HG03354 (cell line): Measurements from ENCODE around the gene LIN28A.

ENCODE experiments used
- ATAC-seq: cut with Tn5 transposase; IDR thresholded peaks from one replicate; pipeline ENCODE4 v1.9.1; 2021; ENCODE audit warnings: mild to moderate bottlenecking; ENCODE audit not compliant: unreplicated experiment, poor library complexity, severe bottlenecking

LIN28A gene

DNA sequence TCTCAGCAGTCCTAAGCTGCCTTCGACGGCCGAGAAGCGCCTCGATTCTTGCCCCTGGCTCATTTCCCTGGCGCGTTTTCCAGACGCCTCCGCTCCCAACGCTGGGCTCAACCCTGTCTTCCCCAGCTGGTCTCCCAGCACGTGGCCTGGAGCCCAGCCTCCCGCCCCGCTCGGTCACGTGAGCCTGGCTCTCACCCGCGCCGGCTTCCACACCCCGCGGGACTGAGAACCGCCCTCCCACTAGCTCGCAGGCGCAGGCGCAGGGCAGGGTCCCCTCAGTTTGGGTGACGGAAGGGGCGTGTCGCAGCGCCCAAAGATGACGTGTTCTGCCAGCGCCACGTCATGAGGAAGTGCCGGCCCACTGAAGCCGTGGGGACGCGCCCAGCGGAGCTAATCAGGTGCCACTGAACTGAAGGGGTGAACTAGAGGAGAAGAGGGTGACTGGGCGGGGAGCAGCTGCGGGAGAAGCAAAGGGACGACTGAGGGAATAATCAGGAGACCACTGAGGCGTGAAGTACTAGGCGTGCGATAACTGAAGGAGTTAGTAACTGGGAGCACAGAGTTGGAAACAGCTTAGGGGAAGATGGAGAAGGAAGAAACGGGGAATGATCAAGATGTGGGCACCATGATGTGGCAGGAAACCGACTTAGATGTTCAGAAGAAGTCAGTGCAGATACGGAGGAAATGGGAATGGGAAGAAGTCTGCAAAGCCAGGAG is 21.5 kb downstream of the LIN28A start, which contains the start of gene DHDDS:
Gene DHDDS, plus strand, starts transcription at position 343 of the 717 bp plus-strand sequence. CDS start 625 bp downstream, outside the sequence.
- ATAC-seq = peak; percentile 94

DNA sequence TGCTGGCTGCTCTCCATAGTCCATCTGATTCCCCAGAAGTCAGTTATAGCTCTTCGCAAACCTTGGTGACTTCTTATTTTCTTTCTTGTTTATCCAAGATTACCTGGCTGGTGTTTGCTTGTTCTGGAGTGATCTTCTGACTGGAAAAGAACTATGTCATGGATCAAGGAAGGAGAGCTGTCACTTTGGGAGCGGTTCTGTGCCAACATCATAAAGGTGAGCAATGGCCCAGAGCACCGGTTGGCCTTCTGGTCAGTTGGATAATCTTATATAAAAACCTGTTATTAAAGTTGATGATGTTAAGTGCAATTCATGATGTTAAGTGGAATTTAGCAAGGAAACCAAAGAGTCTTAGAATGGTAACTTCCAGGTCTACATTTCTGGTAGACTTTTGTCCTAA is 22.2 kb downstream of the LIN28A start:
- no peak for ATAC-seq

DNA sequence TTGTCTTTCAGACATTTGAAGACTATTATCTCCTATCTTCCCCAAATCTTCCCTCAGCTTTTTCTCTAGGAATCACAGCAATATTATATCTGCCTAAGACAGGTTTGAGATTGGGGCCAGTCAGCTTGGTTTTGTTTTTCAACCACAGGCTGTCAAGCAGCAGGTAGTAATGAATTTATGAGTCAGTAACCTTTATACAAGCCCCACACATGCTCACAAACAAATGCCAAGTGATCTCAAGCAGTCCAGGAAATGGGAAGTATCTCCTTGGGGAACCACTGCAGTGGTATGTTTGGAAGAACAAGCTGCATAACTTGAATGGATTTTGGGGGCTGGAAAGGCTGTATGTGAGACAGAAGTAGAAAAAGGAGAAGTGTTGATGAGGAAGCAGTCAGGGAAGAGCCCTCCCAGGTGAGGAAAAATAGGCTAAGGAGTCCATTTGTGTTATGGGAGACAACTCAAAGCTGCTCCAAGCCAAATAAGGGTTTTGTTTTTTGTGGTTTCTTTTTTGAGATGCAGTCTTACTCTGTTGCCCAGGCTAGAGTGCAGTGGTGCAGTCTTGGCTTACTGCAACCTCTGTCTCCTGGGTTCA is 23.6 kb downstream of the LIN28A start:
- ATAC-seq = no peak

DNA sequence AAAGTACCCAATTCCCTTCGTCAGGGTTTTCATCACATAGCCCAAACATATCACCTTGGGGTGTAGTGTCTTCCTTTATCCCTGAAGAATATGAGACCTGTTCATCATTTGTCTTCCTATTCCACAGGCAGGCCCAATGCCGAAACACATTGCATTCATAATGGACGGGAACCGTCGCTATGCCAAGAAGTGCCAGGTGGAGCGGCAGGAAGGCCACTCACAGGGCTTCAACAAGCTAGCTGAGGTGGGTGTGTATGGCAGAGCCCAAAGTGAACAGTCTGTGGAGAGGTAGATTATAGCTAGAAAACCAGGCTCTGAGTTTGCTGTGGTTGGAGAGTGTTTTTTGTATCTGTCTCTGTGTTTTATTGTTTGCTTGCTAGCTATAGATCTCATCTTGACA is 27.4 kb downstream of the LIN28A start:
- no peak for ATAC-seq

DNA sequence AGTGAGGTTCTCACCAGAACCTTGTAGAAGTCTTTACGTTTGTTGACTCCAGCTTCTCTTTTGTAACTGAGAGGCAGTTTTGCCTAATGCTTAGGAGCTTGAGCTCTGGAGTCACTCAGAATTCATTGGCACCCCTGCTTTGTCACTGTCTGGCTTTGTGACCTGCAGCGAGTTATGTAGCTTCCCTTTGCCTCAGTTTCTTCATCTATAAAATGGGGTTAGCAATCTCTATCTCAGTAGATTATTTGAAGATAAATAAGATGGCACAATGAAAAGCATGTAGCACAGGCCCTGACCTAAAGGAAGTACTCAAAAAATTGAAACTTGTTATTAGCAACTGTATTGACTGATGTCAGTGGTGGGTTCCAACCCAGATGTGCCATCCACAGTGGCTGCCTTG is 29.6 kb downstream of the LIN28A start:
- no peak for ATAC-seq

DNA sequence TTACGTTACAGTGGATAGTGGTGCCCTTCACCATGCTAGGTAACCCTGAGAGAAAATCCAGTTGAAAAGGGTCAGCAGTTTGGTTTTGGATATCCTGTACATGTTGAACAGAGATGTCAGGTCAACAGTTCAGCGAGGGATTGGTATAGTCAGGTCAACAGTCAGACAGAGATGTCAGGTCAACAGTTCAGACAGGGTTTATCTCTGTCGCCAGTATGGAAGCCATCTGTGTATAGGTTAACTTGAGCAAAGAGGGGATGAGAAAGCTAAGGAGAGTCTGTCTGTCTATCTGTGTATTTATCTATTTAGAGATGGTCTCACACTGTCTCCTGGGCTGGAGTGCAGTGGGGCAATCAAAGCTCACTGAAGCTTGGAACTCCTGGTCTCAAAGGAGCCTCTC is 39.3 kb downstream of the LIN28A start:
- no peak for ATAC-seq

DNA sequence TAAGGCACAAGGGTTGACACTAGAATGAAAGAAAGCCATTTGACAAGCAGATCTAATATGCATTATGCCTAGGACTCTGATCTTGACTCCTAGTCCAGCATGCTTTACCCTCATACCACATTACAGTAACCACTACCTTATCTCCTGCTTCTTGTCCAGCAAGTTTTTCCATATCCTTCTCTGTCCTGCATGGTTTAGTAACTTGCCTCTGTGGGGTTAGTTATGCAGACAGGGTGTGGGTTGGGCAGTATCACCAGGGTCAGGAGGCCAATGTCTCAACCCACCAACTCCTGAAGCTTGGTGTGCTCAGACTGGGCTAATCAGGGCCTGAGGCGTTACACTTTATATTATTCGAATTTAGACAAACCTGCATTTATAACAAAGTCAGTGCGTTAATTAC is 40.3 kb downstream of the LIN28A start:
- no peak for ATAC-seq

DNA sequence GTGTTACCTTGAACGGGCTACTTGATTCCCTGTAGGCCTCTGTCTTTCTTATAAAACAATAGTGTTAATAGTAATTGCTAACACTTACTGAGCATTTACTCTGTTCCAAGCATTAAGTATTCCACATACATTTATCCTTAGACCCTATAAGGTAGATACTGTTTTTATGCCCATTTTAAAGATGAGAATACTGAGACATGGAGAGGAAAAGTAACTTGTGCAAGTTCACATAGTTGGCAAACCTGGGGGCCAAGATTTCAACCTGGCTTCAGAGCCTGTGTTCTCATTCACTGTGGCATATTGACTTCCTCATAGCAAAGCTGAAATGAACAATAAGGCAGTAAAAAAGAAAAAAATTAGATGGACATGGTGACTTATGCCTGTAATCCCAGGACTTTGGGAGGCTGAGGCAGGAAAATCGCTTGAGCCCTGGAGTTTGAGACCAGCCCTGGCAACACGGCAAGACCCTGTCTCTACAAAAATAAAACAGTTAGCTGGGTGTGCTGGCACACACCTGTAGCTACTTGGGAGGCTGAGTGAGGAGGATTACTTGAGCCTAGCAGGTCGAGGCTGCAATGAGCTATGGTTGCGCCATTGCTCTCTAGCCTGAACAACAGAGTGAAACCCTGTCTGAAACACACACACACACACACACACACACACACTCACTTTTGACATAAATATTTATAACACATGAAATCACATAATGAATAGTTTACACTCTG is 42.0 kb downstream of the LIN28A start:
- no peak for ATAC-seq

DNA sequence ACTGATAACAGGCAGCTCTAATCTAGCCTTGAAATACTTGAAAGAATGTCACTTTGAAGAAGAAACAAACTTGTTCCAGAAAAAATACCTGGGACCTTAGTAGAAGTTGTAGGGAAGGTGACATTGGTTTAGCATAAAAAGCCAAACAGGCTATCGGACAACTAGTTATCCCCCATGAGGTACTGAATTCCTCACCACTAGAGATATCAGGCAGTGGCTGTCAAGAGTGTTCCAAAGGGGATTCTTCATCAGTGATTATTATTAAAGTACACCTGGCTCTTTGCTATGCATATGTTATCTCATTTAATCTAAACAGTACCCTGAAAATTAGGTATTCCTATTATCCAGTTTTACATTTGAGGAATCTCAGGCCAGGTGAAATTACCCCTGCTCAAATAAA is 48.5 kb downstream of the LIN28A start:
- ATAC-seq = no peak

DNA sequence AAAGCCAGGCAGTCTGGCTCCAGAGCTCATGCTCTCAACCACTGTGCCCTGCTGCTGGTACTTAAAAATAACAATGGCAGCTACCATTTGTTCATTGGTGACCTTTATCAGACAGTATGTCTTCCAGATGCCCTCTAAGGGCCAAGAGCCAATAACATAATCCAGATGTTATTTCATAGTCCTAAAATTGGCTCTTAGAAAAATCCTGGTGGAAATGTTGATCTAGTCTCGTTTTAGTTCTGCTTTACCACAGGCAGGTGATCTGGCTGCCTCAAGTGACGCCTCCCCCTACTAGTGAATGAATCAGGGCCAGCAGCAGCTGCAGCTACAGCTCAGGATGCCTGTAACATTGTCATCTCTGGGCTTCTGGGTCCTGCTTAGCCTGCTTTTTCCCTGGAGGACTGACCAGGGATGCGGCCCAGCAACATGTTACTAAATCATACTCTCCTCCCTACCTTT is 49.0 kb downstream of the LIN28A start:
- ATAC-seq = no peak

DNA sequence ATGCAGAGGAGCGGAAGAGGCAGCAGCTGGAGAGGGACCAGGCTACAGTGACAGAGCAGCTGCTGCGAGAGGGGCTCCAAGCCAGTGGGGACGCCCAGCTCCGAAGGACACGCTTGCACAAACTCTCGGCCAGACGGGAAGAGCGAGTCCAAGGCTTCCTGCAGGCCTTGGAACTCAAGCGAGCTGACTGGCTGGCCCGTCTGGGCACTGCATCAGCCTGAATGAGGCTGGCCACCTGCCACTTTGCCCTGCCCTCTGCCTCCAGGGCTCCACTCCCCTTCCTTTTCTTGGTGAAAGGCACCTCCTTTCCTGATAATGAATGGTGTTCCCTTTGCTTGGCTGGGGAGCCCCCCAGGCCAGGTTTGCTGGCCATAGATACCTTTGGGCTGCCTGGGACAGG is 58.3 kb downstream of the LIN28A start:
- ATAC-seq = no peak

DNA sequence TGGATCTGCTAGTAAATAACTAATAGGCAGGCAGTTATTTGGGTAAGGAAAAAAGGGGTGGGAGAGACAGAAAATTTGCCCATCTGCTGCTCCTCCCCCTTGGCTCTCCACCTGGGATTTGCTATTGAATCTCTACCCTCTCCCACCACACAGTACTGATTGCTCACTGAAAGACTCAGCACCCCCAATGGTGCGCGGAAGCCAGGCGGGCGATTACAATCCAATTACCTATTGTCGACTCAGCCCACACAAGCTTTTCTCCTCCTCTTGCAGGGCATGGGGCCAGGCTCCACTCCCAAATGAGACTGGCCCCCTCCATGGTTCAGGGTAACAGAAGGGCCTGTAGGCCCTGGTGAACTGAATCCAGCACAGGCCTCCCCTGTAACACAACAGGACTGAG is 58.9 kb downstream of the LIN28A start:
- ATAC-seq = no peak

DNA sequence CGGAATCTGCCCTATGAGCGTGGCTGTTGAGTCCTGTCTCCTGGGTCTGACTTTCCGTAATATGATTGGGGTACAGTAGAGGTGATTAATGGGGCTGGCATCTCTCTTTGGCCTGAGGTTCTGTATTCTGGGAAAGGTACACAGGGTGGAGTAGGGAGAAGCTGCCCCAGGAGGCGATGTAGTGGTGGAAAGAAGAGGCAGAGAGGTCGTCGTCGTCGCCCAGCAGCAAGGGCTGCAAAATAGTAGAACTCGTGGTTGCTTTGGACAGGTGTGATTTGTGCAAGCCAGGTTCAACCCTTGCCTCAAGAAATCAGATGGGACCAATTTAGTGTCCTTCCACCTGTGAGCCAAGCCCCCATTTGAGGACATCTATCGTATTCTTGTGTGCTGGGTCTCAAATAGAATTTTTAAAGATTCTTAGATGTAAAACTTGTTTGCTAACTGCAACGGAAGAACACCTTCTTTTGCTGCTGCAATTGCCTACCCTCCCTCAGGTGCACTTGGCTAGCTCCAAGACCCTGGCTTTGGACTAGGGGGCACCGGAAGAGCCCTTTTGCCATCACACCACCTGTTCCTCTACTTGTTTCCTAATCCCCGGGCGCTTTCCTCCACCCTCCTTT is 60.4 kb downstream of the LIN28A start:
- no peak for ATAC-seq

DNA sequence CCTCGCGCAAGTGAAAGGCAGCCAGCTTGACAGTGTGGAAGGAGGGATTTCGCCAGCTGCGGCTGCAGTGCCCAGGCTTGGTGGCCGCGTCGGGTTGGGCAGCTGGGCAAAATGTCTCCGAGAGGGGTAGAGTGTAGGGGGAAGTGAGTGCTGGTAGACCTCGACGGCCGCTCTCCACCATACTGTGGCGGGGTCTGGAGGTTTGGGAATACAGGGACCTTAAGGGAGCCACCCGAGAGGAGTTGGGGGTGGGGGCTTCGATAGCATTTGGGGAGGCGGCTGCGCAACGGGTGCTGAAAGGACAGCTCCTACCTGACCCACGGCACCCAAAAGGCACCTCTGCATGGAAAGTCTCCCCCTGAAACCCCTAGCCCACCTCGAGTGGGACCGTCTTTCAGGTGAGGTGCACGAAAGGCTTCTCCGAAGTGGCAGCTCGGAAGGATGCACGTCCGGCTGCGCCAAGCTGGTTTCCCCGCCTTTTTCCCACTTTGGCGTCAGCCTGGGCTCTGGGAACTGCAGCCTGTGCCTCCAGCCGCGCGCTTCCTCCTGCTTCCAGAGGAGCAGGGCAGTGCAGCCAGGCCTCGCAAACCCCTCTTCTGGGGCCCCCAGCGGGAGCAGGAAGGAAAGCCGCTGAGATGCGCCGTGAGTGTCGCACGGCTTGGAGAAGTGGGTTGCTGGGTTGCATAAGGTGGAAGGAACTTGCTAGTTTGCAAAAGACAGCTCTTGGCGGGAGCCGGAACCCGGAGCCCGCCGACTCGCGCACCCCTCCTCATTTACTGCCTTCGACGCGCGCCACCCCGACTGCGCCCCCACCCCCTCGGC is 61.1 kb downstream of the LIN28A start:
- peak; percentile 24 for ATAC-seq

DNA sequence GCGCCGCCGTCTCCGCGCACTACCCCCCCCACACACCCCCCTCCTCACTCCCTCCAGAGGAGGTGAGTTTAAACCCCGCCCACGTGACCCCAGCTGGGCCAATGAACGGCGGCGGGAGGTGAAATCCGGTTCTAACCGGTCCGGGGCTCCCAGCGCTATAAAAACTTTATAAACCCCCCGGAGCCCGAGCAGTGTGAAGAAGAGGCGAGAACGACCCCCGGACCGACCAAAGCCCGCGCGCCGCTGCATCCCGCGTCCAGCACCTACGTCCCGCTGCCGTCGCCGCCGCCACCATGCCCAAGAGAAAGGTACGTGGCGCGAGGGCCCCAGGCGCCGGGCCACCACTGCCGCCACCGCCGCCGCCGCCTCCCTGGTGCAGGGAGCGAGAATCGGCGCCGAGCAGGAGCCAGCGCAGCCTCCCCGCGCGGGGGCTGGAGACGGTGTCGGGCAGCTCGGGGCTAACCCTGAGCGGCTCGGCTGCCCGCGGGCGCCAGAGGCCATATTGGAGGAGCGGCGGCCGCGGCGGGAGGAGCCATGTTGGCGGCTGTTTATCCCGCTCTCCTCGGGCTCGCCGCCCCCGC is 61.8 kb downstream of the LIN28A start, which contains the start of gene HMGN2:
Gene HMGN2, plus strand, starts transcription at position 121 of the 581 bp plus-strand sequence. Its CDS starts 173 bp downstream, at position 294.
- peak; percentile 64 for ATAC-seq

DNA sequence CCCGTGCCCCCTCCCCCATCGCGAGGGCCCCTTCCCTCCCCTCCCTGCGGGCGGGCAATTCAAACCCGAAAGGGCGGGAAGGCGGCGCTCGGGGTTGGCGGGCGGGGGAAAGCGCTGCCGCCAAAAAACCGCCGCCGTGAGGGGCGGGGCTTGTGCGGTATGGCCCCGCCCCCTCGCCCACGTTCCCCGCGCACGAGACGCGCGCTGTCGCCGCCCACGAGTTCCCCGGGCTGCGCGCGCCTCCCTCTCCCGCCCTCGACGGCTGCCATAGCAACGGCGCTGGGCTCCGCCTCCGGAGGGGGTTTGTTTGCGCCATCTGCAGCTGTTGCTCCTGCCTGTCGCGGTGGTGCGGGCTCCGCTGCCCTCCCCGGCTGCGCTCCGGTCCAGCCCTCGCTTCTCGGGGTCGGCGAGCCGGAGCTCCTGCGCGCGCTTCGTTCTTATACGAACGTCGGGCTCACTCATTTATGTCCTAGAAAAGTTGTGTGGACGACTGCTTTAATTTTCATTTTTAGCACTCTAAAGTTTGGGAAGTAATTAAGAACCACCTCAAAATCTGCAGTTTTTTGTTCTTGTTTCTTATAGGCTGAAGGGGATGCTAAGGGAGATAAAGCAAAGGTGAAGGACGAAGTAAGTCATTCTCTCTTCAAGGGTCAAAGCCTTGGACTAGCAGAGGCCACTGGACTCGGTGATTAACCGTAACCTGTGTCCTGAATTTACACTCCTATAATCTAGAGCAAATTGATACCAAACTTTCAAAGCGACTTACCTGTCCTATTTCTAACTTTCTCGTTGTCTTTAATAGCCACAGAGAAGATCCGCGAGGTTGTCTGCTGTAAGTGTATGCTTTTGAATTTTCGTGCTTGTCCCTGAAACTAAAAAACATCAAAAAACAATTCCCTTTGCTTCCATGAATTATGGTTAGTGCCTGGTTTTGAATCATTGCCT is 62.6 kb downstream of the LIN28A start:
- peak; percentile 76 for ATAC-seq

DNA sequence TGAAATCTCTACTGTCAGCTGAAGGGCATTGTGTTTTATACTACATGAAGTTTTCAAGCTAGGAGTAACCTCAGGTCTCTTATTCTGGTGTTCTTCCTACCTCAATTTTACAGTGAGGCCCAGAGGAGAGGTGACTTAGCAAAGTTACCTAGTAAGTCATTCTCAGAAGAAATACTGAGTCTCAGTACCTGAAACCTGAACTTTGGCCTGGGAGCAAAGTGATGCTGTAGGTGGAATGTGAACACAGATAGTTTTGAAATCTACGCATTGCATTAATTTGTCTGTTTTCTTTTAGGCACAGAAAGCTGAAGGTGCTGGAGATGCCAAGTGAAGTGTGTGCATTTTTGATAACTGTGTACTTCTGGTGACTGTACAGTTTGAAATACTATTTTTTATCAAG is 64.2 kb downstream of the LIN28A start:
- ATAC-seq = no peak

DNA sequence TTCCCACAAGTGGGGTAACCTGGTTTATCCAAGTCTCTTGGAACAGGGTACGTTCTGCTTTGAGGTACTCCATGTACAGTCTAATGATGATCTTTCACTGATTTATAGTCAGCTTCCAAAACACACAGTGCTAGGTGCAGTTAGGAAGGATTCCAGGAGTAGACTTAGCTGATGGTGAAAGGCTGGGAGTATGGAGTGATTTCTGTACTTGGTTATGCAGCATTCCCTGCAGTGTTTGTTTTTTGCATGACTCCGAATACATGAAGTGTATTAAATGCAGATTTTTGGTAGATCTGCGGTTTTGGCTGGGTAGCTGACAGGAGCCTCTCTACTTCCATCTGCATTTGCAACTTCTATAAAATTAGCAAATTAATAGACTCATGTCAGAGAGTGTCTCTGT is 65.4 kb downstream of the LIN28A start:
- no peak for ATAC-seq
